ENCODE results near the gene ZFP36L2.

Gene ZFP36L2

GRCh38 chr2:43226558-43226954 lies at the start of gene ZFP36L2:
Gene ZFP36L2 (minus strand): TSS chr2:43226606. CDS start chr2:43226315, 291 bp downstream.
- peak; percentile 95 for DNase-seq

- no peak for DNase-seq
Measured at GRCh38 chr2:43274721-43275120, 48.3 kb upstream of the ZFP36L2 start.

- no peak for DNase-seq
Measured at GRCh38 chr2:43274055-43274454, 47.6 kb upstream of the ZFP36L2 start.

- peak; percentile 43 for DNase-seq
Measured at GRCh38 chr2:43273529-43273928, 47.1 kb upstream of the ZFP36L2 start.

GRCh38 chr2:43270930-43271615 lies 44.7 kb upstream of the ZFP36L2 start:
- DNase-seq = no peak

- no peak for DNase-seq
Measured at GRCh38 chr2:43270461-43270860, 44.1 kb upstream of the ZFP36L2 start.

GRCh38 chr2:43269706-43270105 lies 43.3 kb upstream of the ZFP36L2 start:
- DNase-seq = peak; percentile 44

GRCh38 chr2:43269074-43269572 lies 42.7 kb upstream of the ZFP36L2 start:
- no peak for DNase-seq

- no peak for DNase-seq
Measured at GRCh38 chr2:43268066-43268953, 41.9 kb upstream of the ZFP36L2 start.

- no peak for DNase-seq
Measured at GRCh38 chr2:43267381-43267780, 41.0 kb upstream of the ZFP36L2 start.

- no peak for DNase-seq
Measured at GRCh38 chr2:43266711-43267111, 40.3 kb upstream of the ZFP36L2 start.

- DNase-seq = no peak
Measured at GRCh38 chr2:43265421-43265820, 39.0 kb upstream of the ZFP36L2 start.

GRCh38 chr2:43265001-43265400 lies 38.6 kb upstream of the ZFP36L2 start:
- DNase-seq = no peak

- DNase-seq = no peak
Measured at GRCh38 chr2:43262951-43263350, 36.5 kb upstream of the ZFP36L2 start.

- DNase-seq = no peak
Measured at GRCh38 chr2:43262239-43262638, 35.8 kb upstream of the ZFP36L2 start.

GRCh38 chr2:43259512-43259911 lies 33.1 kb upstream of the ZFP36L2 start:
- DNase-seq = no peak

- no peak for DNase-seq
Measured at GRCh38 chr2:43258547-43259156, 32.2 kb upstream of the ZFP36L2 start.

GRCh38 chr2:43255296-43255910 lies 29.0 kb upstream of the ZFP36L2 start:
- DNase-seq = no peak

GRCh38 chr2:43254331-43254730 lies 27.9 kb upstream of the ZFP36L2 start:
- no peak for DNase-seq

- DNase-seq = no peak
Measured at GRCh38 chr2:43251171-43251731, 24.8 kb upstream of the ZFP36L2 start.

- DNase-seq = no peak
Measured at GRCh38 chr2:43250015-43250414, 23.6 kb upstream of the ZFP36L2 start.

- no peak for DNase-seq
Measured at GRCh38 chr2:43248621-43249020, 22.2 kb upstream of the ZFP36L2 start.

GRCh38 chr2:43246641-43247040 lies 20.2 kb upstream of the ZFP36L2 start:
- DNase-seq = no peak
